Spleen (tissue), 11 donors: Measurements from ENCODE around the gene DNAAF1. TPM values are rescaled to one million over a fixed set of nuclear protein-coding genes. Genes with fewer than 3 reads are reported as not detected.

Experiments
- DNase-seq: peaks from one replicate; pipeline ENCODE4 v3.0.0-alpha.2; 2020
- H3K27ac ChIP-seq, 8 donors: fragments of 200-600 bp; sonication (generic) in 7 of 8; 1 replicate in 4 of 8; 2 replicates in 4 of 8; pipeline versions ENCODE4 v1.5.0 to v1.8.0; 2016 to 2021; ENCODE audit warnings: inconsistent platforms in 4 of 8, mild to moderate bottlenecking in 4 of 8, moderate library complexity in 1 of 8
- H3K27me3 ChIP-seq, 7 donors: fragments of 200-600 bp; sonication (generic) in 6 of 7; replicated peaks in 1 of 7; 1 replicate in 4 of 7; 2 replicates in 3 of 7; pipeline versions ENCODE4 v1.5.0 to v1.8.0; 2016 to 2021; ENCODE audit warnings: inconsistent platforms in 3 of 7, mild to moderate bottlenecking in 1 of 7
- H3K36me3 ChIP-seq, 6 donors: fragments of 200-600 bp; sonication (generic) in 5 of 6; 1 replicate in 4 of 6; 2 replicates in 2 of 6; pipeline versions ENCODE4 v1.5.0 to v1.8.0; 2016 to 2021; ENCODE audit warnings: inconsistent platforms in 2 of 6
- H3K4me1 ChIP-seq, 6 donors: fragments of 200-600 bp; sonication (generic) in 5 of 6; 1 replicate in 3 of 6; 2 replicates in 3 of 6; pipeline versions ENCODE4 v1.5.0 to v1.8.0; 2016 to 2021; ENCODE audit warnings: inconsistent platforms in 3 of 6
- H3K4me3 ChIP-seq, 8 donors: fragments of 200-600 bp; sonication (generic) in 7 of 8; 1 replicate in 4 of 8; 2 replicates in 4 of 8; pipeline versions ENCODE4 v1.5.0 to v1.8.0; 2016 to 2021; ENCODE audit warnings: inconsistent platforms in 4 of 8, mild to moderate bottlenecking in 4 of 8, moderate library complexity in 2 of 8
- H3K9me3 ChIP-seq, 8 donors: fragments of 200-600 bp; sonication (generic) in 7 of 8; 1 replicate in 4 of 8; 2 replicates in 4 of 8; pipeline versions ENCODE4 v1.5.0 to v1.8.0; 2016 to 2021; ENCODE audit warnings: inconsistent platforms in 4 of 8
- CTCF ChIP-seq, 11 experiments: fragments of 200-600 bp in 7 of 11; fragments of 450-650 bp in 4 of 11; sonication (generic) in 4 of 11; IDR thresholded peaks in 8 of 11; conservative IDR thresholded peaks in 3 of 11; 1 replicate in 7 of 11; 2 replicates in 4 of 11; pipeline versions ENCODE4 v1.4.0 to v1.8.0; 2016 to 2021; ENCODE audit warnings: antibody characterized with exemption in 11 of 11, inconsistent platforms in 4 of 11, mild to moderate bottlenecking in 1 of 11
- POLR2A ChIP-seq, 3 donors: fragments of 450-650 bp; IDR thresholded peaks; one replicate each; pipeline ENCODE4 v1.5.1; 2017; ENCODE audit warnings: antibody characterized with exemption in 3 of 3, mild to moderate bottlenecking in 1 of 3
- POLR2AphosphoS5 ChIP-seq, 3 donors: sonication (generic); formaldehyde crosslinking; IDR thresholded peaks; one replicate each; pipeline ENCODE4 v1.5.1; 2017; ENCODE audit warnings: antibody characterized with exemption in 3 of 3
- WGBS, 5 donors: extraction: QIAGEN DNeasy Blood & Tissue Kit in 3 of 5; methylation state at CpG; one replicate each; pipeline versions ENCODE4 v1.1.5 to v1.1.7; 2013 to 2018; 5-methylcytosine and 5-hydroxymethylcytosine counted together
- intact Hi-C: fragments of 100-400 bp; cut with DNase I; formaldehyde crosslinking; loops from one replicate; pipeline ENCODE4 v1.15.0; 2023; ENCODE audit warnings: low total_unique reads
- polyA plus RNA-seq, 3 donors: library from polyadenylated mRNA; stranded (reverse); fragments of 200-250 nt; gene quantifications; one replicate each; pipeline ENCODE4 v1.2.1, GENCODE V29; 2013
- total RNA-seq, 7 donors: library from RNA; depleted of rRNA in 3 of 7; stranded (reverse); fragments of >200 nt in 3 of 7; fragmentation: NEBNext Ultra II Directional in 4 of 7; extraction: Animal tissue kit (Norgen Biotek cat#: 25700) in 4 of 7; gene quantifications; one replicate each; pipeline versions ENCODE4 v1.1.0 to v1.2.1, GENCODE V29; 2016 to 2021
- donor health status: healthy with polysubstance abuse.
- donor health status: DM: no; HTN: no; CAD: no; lungs with moderate emphysema.
- donor health status: DM: no; HTN: no; CAD: no.
- donor health status: Bipolar disorder and iron deficiency.
- donor health status: healthy.
- donor health status: DM: no; HTN: no; CAD: no.
- donor health status: DM: yes; HTN: yes; CAD: no.

Gene DNAAF1
- total and polyA plus RNA-seq, 10 donors = 0.20 to 4.3 (median 1.3) TPM; not detected in 1

- no peaks in the 10 kb centered on the region for H3K36me3 ChIP-seq
- 68 to 77% (median 73%) methylated on average over 14 of the region's 14 CpGs for WGBS, 5 donors
- no peak for DNase-seq
- H3K27ac ChIP-seq = peak overlapping the region in 3 of 8 donors; percentile 13 to 56 (median 30)
- H3K4me3 ChIP-seq = no peak overlapping the region
- no peak for TF ChIP-seq POLR2A (IDR thresholded peaks at IDR 0.05)
- no peak for TF ChIP-seq POLR2AphosphoS5 (IDR thresholded peaks at IDR 0.05)
- no peak for TF ChIP-seq CTCF (IDR thresholded peaks at IDR 0.05 in 8 of 11, conservative IDR thresholded peaks at IDR 0.05 in 3 of 11)
- no peaks in the 10 kb centered on the region for H3K27me3 ChIP-seq
- intact Hi-C loops = no loop called here
- H3K4me1 ChIP-seq = peaks cover 0 to 32% (median 9%) of the 10 kb centered on the region in 6 donors
- no peaks in the 10 kb centered on the region for H3K9me3 ChIP-seq
These were observed 6.1 kb upstream of the DNAAF1 start for GRCh38 chr16:84138824-84139627.

- H3K36me3 ChIP-seq = no peaks in the 10 kb centered on the region
- intact Hi-C loops = no loop called here
- no peaks in the 10 kb centered on the region for H3K9me3 ChIP-seq
- no peak for DNase-seq
- peak overlapping the region in 1 of 8 donors; percentile 30 for H3K27ac ChIP-seq
- peaks cover 0 to 38% (median 13%) of the 10 kb centered on the region in 6 donors for H3K4me1 ChIP-seq
- no peaks in the 10 kb centered on the region for H3K27me3 ChIP-seq
- 70 to 86% (median 75%) methylated on average over 6 of the region's 6 CpGs for WGBS, 5 donors
- no peak overlapping the region for H3K4me3 ChIP-seq
- TF ChIP-seq CTCF (IDR thresholded peaks at IDR 0.05 in 8 of 11, conservative IDR thresholded peaks at IDR 0.05 in 3 of 11) = no peak
- no peak for TF ChIP-seq POLR2AphosphoS5 (IDR thresholded peaks at IDR 0.05)
- no peak for TF ChIP-seq POLR2A (IDR thresholded peaks at IDR 0.05)
These were observed 5.4 kb upstream of the DNAAF1 start for GRCh38 chr16:84139628-84140258.

GRCh38 chr16:84141143-84141670 is 3.9 kb upstream of the DNAAF1 start:
- Histone ChIP-seq H3K27ac (no peak overlapping the region), H3K4me1 (peaks cover 5 to 47% (median 20%) of the 10 kb centered on the region in 6 donors), H3K36me3 (no peaks in the 10 kb centered on the region), H3K27me3 (peaks cover 0 to 6% (median 0%) of the 10 kb centered on the region in 7 donors), H3K9me3 (no peaks in the 10 kb centered on the region), H3K4me3 (no peak overlapping the region)
- TF ChIP-seq CTCF (IDR thresholded peaks at IDR 0.05 in 8 of 11, conservative IDR thresholded peaks at IDR 0.05 in 3 of 11) = no peak
- TF ChIP-seq POLR2AphosphoS5 (IDR thresholded peaks at IDR 0.05) = no peak
- no peak for TF ChIP-seq POLR2A (IDR thresholded peaks at IDR 0.05)
- intact Hi-C loops = no loop called here
- no peak for DNase-seq
- 68 to 77% (median 74%) methylated on average over 11 to 13 of the region's 13 CpGs for WGBS, 5 donors

GRCh38 chr16:84143081-84143480 is 2.0 kb upstream of the DNAAF1 start:
- Histone ChIP-seq H3K9me3 (no peaks in the 10 kb centered on the region), H3K4me1 (peaks cover 5 to 47% (median 20%) of the 10 kb centered on the region in 6 donors), H3K27me3 (peaks cover 0 to 10% (median 0%) of the 10 kb centered on the region in 7 donors), H3K27ac (no peak overlapping the region), H3K4me3 (no peak overlapping the region), H3K36me3 (no peaks in the 10 kb centered on the region)
- intact Hi-C loops = no loop called here
- 95 to 100% (median 96%) methylated on average over 1 of the region's 1 CpG for WGBS, 5 donors
- TF ChIP-seq POLR2AphosphoS5 (IDR thresholded peaks at IDR 0.05) (no peak), POLR2A (IDR thresholded peaks at IDR 0.05) (no peak), CTCF (IDR thresholded peaks at IDR 0.05 in 8 of 11, conservative IDR thresholded peaks at IDR 0.05 in 3 of 11) (no peak)
- DNase-seq = no peak
